IPS-18a (cell line): Measurements from ENCODE around the gene ZNF215.
"Not testable (repeated sequence)": the region's sequence is repeated elsewhere in the genome, so short reads cannot be mapped to it uniquely, and the experiment has no call there.

Experiments
- H3K27ac ChIP-seq: one replicate; pipeline ENCODE4 v1.5.1; 2013; ENCODE audit warnings: low read length
- H3K27me3 ChIP-seq: one replicate; pipeline ENCODE4 v1.6.1; 2013; ENCODE audit warnings: mild to moderate bottlenecking, low read length; ENCODE audit not compliant: control insufficient read depth, insufficient read depth
- H3K36me3 ChIP-seq: one replicate; pipeline ENCODE4 v1.6.1; 2013; ENCODE audit warnings: low read depth, low read length; ENCODE audit not compliant: control insufficient read depth
- H3K4me1 ChIP-seq: one replicate; pipeline ENCODE4 v1.6.1; 2013; ENCODE audit warnings: low read depth, low read length; ENCODE audit not compliant: control insufficient read depth
- H3K4me3 ChIP-seq: one replicate; pipeline ENCODE4 v1.5.1; 2013; ENCODE audit warnings: low read length
- H3K9ac ChIP-seq: one replicate; pipeline ENCODE4 v1.6.1; 2013; ENCODE audit warnings: mild to moderate bottlenecking, low read length, moderate library complexity
- H3K9me3 ChIP-seq: one replicate; pipeline ENCODE4 v1.6.1; 2013; ENCODE audit warnings: low read depth, low read length; ENCODE audit not compliant: control insufficient read depth

ZNF215 gene

GRCh38 chr11:6954248-6954647 lies 28.0 kb downstream of the ZNF215 start:
- H3K36me3 ChIP-seq: peaks cover 23% of the 10 kb centered on the region
- not testable (repeated sequence) for H3K27ac ChIP-seq, H3K4me3 ChIP-seq, H3K27me3 ChIP-seq, H3K9ac ChIP-seq, H3K9me3 ChIP-seq, H3K4me1 ChIP-seq

GRCh38 chr11:6962141-6962540 lies 35.9 kb downstream of the ZNF215 start:
- Histone ChIP-seq H3K27me3 (no peaks in the 10 kb centered on the region), H3K4me3 (no peak overlapping the region), H3K9me3 (no peaks in the 10 kb centered on the region), H3K4me1 (no peaks in the 10 kb centered on the region), H3K27ac (no peak overlapping the region), H3K9ac (no peak overlapping the region), H3K36me3 (peaks cover under 1% of the 10 kb centered on the region)

GRCh38 chr11:6962673-6963072 lies 36.4 kb downstream of the ZNF215 start:
- no peak overlapping the region for H3K9ac ChIP-seq

GRCh38 chr11:6968816-6969215 lies 42.6 kb downstream of the ZNF215 start:
- Histone ChIP-seq H3K4me1 (no peaks in the 10 kb centered on the region), H3K36me3 (no peaks in the 10 kb centered on the region), H3K27ac (no peak overlapping the region), H3K9ac (no peak overlapping the region), H3K9me3 (no peaks in the 10 kb centered on the region), H3K27me3 (no peaks in the 10 kb centered on the region), H3K4me3 (no peak overlapping the region)

More at GRCh38 chr11:6962673-6963072, 36.4 kb downstream of the ZNF215 start:
- Histone ChIP-seq H3K27me3 (no peaks in the 10 kb centered on the region), H3K4me3 (no peak overlapping the region), H3K9me3 (no peaks in the 10 kb centered on the region), H3K4me1 (no peaks in the 10 kb centered on the region), H3K27ac (no peak overlapping the region), H3K36me3 (no peaks in the 10 kb centered on the region)

GRCh38 chr11:6969854-6970253 lies 43.6 kb downstream of the ZNF215 start:
- H3K36me3 ChIP-seq, H3K4me1 ChIP-seq, H3K27me3 ChIP-seq, H3K9me3 ChIP-seq, H3K4me3 ChIP-seq, H3K9ac ChIP-seq, H3K27ac ChIP-seq: not testable (repeated sequence)

GRCh38 chr11:6979365-6979764 lies 53.1 kb downstream of the ZNF215 start:
- H3K9me3 ChIP-seq: no peaks in the 10 kb centered on the region
- no peaks in the 10 kb centered on the region for H3K36me3 ChIP-seq
- H3K27ac ChIP-seq: no peak overlapping the region
- no peak overlapping the region for H3K9ac ChIP-seq
- no peaks in the 10 kb centered on the region for H3K27me3 ChIP-seq
- H3K4me3 ChIP-seq: no peak overlapping the region
- H3K4me1 ChIP-seq: no peaks in the 10 kb centered on the region

- Histone ChIP-seq H3K9ac (no peak overlapping the region), H3K4me3 (no peak overlapping the region), H3K4me1 (no peaks in the 10 kb centered on the region), H3K27ac (no peak overlapping the region), H3K9me3 (no peaks in the 10 kb centered on the region), H3K27me3 (no peaks in the 10 kb centered on the region), H3K36me3 (no peaks in the 10 kb centered on the region)
Observed at GRCh38 chr11:6986487-6986886, 60.3 kb downstream of the ZNF215 start.

GRCh38 chr11:6988506-6988905 lies 62.3 kb downstream of the ZNF215 start:
- Histone ChIP-seq H3K4me1 (no peaks in the 10 kb centered on the region), H3K27ac (no peak overlapping the region), H3K36me3 (no peaks in the 10 kb centered on the region), H3K4me3 (no peak overlapping the region), H3K27me3 (no peaks in the 10 kb centered on the region), H3K9ac (no peak overlapping the region), H3K9me3 (no peaks in the 10 kb centered on the region)

GRCh38 chr11:6991227-6991626 lies 65.0 kb downstream of the ZNF215 start:
- H3K36me3 ChIP-seq: no peaks in the 10 kb centered on the region
- no peak overlapping the region for H3K27ac ChIP-seq
- H3K4me1 ChIP-seq: no peaks in the 10 kb centered on the region
- H3K4me3 ChIP-seq: no peak overlapping the region
- H3K27me3 ChIP-seq: no peaks in the 10 kb centered on the region
- no peaks in the 10 kb centered on the region for H3K9me3 ChIP-seq
- H3K9ac ChIP-seq: no peak overlapping the region

- H3K4me3 ChIP-seq: no peak overlapping the region
- H3K4me1 ChIP-seq: no peaks in the 10 kb centered on the region
- H3K9me3 ChIP-seq: no peaks in the 10 kb centered on the region
- H3K27me3 ChIP-seq: no peaks in the 10 kb centered on the region
- no peak overlapping the region for H3K9ac ChIP-seq
- no peaks in the 10 kb centered on the region for H3K36me3 ChIP-seq
- no peak overlapping the region for H3K27ac ChIP-seq
Observed at GRCh38 chr11:6992026-6992425, 65.8 kb downstream of the ZNF215 start.

- H3K27me3 ChIP-seq: no peaks in the 10 kb centered on the region
- H3K4me3 ChIP-seq: no peak overlapping the region
- no peaks in the 10 kb centered on the region for H3K36me3 ChIP-seq
- no peak overlapping the region for H3K27ac ChIP-seq
- H3K9me3 ChIP-seq: no peaks in the 10 kb centered on the region
- no peak overlapping the region for H3K9ac ChIP-seq
- no peaks in the 10 kb centered on the region for H3K4me1 ChIP-seq
Observed at GRCh38 chr11:6992457-6993417, 66.5 kb downstream of the ZNF215 start.

- Histone ChIP-seq H3K27me3 (no peaks in the 10 kb centered on the region), H3K4me3 (no peak overlapping the region), H3K4me1 (no peaks in the 10 kb centered on the region), H3K9me3 (no peaks in the 10 kb centered on the region), H3K27ac (no peak overlapping the region), H3K36me3 (peaks cover 5% of the 10 kb centered on the region), H3K9ac (no peak overlapping the region)
Observed at GRCh38 chr11:6995703-6996102, 69.5 kb downstream of the ZNF215 start.
